Cardiac fibroblast (primary cell): ENCODE results near the gene AIP.

Experiments used
- DNase-seq, 2 donors: peaks; one replicate each; pipeline versions ENCODE4 v3.0.0 to v3.0.0-alpha.2; 2010; ENCODE audit warnings: low read depth in 2 of 2
- H3K4me3 ChIP-seq, 2 donors: replicated peaks in 1 of 2; 1 replicate in 1 of 2; 2 replicates in 1 of 2; pipeline ENCODE4 v1.5.1; 2011; ENCODE audit warnings: low read depth in 2 of 2, low read length in 2 of 2, mild to moderate bottlenecking in 2 of 2, moderate library complexity in 1 of 2
- CTCF ChIP-seq: IDR thresholded peaks from one replicate; pipeline ENCODE4 v1.5.1; 2011; ENCODE audit warnings: low read depth, mild to moderate bottlenecking, low read length, inconsistent platforms

The AIP gene

DNA sequence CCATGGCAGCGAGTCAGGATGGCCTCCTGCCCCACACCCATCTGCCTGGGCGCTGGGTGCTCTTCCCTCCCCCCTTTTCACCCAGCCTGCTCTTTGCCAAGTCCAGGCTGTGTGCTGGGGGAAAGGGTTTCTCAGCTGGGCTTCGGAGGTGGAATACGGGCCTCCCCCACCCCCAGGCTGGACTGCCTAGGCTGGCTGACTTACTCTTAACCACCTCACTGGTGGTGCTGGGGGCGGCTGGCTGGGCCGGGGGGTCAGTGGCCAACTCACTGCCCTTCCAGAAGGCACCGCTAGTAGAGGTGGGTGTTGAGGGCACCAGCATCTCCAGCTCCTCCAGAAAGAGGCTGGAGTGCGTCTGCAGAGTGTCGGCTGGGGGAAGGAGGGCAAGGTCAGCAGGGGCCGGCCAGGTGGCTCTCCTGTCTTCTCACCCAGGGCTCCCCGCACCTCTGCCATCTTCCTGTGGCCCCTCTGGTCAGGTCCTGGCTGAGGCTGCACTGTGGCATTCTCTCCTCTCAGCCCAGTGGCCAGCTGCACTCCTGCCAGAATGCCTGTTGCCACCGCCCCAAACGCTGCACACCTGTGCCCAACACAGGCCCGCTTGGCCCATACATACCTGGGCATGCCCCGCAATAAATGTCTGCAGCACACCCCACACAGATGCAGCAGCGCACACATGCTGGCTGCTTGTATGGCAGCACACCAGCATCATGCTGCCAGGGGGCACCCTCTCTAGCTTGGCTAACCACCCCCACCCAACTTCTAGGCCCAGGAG is 12.6 kb downstream of the AIP start:
- H3K4me3 ChIP-seq = no peak overlapping the region
- TF ChIP-seq CTCF = no peak
- DNase-seq = no peak

DNA sequence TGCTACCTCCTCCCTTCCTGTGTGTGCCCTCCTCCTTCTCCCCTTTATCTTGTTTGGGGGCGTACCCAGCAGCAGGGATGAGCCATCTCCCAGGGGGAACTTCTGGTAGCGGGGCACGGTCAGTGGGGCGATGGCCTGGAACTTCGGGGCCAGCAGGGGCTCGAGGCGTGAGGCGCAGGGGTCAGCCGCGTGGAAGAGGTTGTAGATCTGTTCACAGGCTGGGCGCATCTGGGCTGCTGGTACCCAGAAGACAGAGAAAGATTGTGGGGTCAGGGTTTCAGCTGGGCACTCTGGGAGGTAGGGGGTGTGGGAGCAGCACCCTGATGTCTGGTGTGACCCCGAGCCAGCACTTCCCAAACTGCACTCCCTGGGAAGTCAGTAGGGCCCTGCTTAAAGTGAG is 13.3 kb downstream of the AIP start:
- TF ChIP-seq CTCF = no peak
- no peak for DNase-seq
- no peak overlapping the region for H3K4me3 ChIP-seq

DNA sequence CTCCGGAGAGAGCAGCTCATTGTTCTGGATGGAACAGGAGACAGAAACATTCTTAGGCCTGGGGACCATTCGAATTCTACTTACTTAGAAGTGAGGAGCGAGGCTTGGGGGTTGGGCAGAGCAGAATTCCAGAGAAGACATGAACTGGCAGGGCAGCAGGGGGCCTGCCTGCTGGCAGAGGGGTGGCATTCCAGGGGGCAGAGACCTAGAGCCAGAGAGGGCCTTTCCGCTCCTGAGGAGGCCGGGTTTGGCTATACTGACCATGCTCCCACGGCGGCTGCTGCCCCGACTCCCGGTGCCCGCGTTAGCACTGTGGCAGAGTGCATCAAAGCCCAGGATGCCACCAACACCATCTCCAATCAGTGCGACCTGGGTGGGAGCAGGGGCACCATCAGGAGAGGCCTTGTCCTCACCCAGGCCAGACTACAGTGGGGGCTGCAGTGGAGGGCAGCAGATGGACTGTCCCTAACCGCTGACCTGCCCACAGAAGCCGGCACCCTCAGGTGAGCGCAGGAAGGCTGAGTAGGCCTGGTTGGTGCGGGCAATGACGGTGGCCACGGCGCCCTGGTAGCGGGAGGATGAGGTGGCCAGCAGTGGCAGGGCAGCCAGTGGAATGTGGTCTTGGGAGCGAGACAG is 14.9 kb downstream of the AIP start:
- TF ChIP-seq CTCF = no peak
- no peak for DNase-seq
- no peak overlapping the region for H3K4me3 ChIP-seq

GRCh38 chr11:67498544-67498972 is 15.7 kb downstream of the AIP start:
- TF ChIP-seq CTCF = no peak
- no peak for DNase-seq
- no peak overlapping the region for H3K4me3 ChIP-seq

DNA sequence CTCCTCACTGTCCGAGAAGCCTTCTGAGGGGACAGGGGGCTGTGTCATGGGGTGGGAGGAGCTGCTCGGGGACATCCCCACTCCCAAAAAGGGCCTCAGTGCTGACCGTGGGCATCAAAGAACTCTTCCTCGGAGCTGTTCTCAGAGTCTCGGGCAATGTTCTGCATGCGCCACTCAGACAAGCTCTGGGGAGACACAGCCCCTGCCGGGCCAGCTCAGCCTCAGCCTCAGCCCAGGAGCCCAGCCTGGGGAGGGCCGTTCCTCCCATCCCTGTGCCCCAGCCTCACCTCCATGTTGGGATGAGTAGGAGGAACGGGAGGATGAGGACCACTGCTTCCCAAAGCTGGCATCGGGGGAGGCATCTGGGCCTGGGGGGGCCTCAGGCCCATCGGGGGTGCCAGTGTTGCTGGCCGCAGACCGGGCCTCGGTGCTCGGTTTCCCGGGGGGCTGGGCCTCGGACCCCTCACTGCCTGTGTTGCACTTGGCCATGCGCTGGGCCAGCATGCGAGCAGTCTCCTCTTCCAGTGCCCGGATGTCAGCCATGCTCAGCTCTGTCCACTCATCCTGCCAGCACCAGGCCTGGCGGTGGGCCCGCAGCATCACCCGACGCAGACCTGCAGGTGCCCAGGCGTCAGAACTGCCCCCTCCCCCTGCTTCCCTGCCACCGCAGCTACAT is 17.1 kb downstream of the AIP start:
- H3K4me3 ChIP-seq = no peak overlapping the region
- no peak for TF ChIP-seq CTCF
- DNase-seq = no peak

DNA sequence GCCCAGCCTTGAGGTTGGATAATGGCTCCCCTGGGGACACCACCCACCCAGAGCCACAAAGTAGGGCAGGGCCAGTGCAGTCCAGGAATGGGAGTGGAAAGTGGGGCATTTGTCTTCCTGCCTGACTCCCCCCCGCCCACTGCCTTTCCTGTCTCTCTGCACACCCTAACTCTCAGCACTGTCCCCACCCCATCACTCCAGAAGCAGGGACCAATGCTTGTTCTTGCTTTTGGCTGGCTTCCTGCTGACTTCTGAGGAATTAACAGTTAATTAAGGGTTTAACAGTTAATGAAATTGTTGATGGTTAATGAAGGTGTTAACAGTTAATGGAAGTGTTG is 17.6 kb downstream of the AIP start:
- DNase-seq = no peak
- no peak overlapping the region for H3K4me3 ChIP-seq
- TF ChIP-seq CTCF = no peak
